ENCODE results near the gene PCTP. TPM values are rescaled to one million over a fixed set of nuclear protein-coding genes. Genes with fewer than 3 reads are reported as not detected.

Gene PCTP
- total RNA-seq (ENCODE audit: insufficient read depth, low replicate concordance): 7.7 TPM

GRCh38 chr17:55750750-55751657 lies at the start of gene PCTP:
Gene PCTP, plus strand, starts transcription at chr17:55751051. Its CDS starts 53 bp downstream, at chr17:55751104.
- peak; percentile 97 for DNase-seq (ENCODE audit: low spot score)

- no peak for DNase-seq (ENCODE audit: low spot score)
Measured at GRCh38 chr17:55702150-55702549, 48.7 kb upstream of the PCTP start.

DNA sequence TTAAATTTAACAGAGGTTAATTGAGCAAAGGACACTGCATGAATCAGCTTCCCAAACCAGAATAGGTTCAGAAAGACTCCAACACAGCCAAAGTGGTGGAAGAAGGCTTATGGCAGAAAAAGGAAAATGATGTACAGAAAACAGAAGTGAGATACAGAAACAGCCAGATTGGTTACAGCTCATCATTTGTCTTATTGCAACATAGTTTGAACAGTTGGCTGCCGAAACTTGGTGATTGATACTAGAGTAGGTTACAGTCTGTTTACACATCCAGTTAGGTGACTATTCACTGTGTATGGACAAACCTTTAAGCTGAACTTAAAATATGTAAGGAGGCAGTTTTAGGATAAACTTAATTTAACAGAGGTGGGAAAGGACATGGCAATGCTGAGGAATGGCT lies 46.5 kb upstream of the PCTP start:
- no peak for DNase-seq (ENCODE audit: low spot score)

DNA sequence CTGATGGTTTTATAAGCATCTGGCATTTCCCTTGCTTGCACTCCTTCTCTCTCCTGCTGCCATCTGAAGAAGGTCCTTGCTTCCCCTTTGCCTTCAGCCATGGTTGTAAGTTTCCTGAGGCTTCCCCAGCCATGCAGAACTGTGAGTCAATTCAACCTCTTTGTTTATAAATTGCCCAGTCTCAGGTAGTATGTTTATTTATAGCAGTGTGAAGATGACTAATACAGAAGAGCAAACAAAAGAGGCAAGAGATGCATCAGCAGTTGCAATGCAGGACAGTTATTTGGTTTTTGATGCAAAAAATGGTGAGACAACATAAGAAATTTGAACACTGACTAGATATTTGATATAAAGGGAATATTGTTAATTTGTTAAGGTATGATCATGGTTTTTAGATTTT lies 45.0 kb upstream of the PCTP start:
- no peak for DNase-seq (ENCODE audit: low spot score)

GRCh38 chr17:55706808-55707773 lies 43.8 kb upstream of the PCTP start:
- peak; percentile 92 for DNase-seq (ENCODE audit: low spot score)

GRCh38 chr17:55708175-55708974 lies 42.5 kb upstream of the PCTP start:
- DNase-seq (ENCODE audit: low spot score): peak; percentile 71

DNA sequence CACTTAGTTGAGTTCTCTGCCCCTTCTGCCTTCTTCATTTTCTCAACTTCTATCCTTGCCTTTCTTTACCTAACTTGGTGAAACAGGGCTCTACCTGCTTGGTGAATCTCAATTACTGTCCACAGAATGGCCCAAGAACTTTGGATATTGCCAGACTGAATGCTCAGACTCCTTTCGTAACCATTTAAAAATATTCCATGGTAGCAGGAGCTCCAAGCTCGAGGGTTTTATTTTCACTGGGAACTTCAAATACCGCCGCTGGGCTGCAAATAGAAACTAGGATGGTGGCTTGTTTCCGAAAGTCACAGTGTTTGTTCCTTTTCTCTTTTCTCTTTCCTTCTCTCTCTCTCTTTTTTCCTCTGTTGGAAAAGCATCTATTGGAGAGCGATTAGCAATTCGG lies 41.4 kb upstream of the PCTP start:
- DNase-seq (ENCODE audit: low spot score): no peak

DNA sequence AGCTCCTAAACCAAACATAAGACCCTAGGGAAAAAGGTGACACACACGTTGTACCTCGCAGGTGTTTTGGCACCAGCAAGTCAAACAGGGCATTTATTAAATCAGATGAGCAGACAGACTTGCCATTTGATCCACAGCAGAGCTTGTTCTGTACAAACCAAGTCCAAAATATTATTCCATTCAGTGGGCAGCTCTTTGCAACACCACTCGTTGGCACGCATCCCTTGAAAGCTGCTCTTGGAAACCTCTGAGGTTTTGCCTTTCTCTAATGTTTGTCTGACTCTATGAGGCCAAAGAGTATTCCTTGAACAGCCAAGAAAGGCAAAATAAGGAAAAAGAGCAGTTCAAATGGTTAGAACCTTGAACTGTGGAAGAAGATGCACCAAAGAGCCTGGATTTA lies 40.9 kb upstream of the PCTP start:
- DNase-seq (ENCODE audit: low spot score): no peak

- DNase-seq (ENCODE audit: low spot score): no peak
Measured at GRCh38 chr17:55710410-55710809, 40.4 kb upstream of the PCTP start.

DNA sequence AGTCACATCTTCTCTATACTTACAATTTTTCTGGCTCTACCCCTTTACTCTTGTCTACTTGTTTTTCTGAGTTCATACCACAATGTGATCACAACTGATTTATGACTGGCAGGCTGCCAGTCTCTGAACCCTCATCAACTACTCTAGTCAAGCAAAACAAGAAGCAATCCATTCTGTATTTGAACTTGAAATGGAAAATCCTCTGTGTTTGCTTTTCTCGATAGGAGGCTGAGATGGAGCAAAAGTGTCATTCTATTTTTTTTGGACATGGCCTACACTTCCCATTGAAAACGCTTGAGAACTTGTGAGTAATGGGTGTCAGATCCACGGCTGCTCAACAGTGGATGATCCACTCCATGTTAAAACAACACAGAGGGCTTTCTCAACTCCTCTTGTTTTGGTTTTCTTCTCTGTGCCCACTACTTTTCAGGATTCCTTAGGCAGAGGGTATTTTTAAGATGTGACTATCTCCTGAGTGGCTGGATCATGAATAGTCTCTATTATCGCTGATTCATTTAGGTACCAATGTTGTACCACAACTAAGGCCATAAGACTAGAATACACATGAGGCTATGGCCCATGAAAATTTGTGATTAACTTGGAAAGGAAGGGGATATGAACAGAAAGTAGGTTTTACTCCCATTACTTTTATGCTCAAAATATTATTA lies 39.9 kb upstream of the PCTP start:
- no peak for DNase-seq (ENCODE audit: low spot score)

DNA sequence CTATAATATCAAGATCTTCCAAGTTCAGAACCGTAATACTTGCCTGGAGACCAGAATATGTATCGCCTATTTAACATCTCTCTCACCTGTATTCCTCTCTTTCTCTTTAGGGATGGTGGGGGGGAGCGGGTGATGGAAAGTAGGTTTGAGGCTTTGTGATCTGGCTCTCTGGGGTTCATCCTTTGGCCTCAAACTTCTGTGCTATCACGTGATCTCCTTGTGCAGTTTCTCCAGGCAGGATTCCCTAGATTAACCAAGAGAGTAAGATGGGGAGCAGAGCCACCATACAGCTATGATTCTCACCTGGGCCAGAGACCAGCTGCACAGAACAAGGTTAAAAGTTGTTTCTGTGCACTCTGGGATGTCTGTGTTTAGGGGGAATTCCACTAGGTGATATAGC lies 33.4 kb upstream of the PCTP start:
- DNase-seq (ENCODE audit: low spot score): no peak

DNA sequence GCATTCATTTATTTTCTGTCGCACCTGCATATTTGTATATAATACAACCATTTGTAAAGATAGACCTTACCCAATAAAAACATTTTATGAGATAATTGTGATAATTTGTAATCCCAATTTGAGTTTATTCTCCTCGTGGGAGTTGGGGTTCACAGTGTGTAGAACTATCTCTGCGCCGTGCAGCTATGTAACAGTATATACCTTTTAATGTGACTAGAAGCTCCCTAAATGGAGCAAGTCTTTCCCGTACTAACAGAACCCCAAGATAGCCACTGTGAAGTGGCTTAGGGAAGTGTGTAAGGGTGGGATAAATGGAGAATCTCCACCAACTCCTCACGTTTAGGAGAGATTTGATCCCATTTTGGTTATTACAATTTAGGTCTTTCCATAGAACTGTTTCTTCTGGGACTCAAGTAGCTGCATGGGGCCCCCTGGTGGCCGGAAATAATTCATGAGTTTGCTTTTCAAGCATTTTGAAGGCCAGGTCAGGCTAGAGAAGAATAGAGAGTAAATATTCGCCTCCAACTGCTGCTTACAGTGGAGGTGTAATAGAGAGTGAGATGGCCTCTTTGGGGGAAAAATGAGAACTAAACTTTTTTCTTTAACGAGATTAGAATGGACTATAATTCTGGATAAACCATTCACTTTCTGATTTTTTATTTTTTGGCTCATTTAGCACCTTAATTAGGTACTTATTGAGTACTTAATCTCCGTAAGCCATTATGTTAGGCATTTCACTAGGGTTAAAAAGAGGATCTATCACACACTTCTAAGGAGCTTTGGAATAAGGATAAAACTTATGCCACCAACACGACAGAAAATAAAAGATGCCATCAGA lies 32.7 kb upstream of the PCTP start:
- peak; percentile 86 for DNase-seq (ENCODE audit: low spot score)

- DNase-seq (ENCODE audit: low spot score): peak; percentile 90
Measured at GRCh38 chr17:55720919-55721836, 29.7 kb upstream of the PCTP start.

GRCh38 chr17:55722016-55722736 lies 28.7 kb upstream of the PCTP start:
- DNase-seq (ENCODE audit: low spot score): peak; percentile 47

GRCh38 chr17:55722742-55723487 lies 27.9 kb upstream of the PCTP start, which contains the start of gene TMEM100:
Gene TMEM100, minus strand, starts transcription at chr17:55722864. Its CDS starts 1,794 bp downstream, at chr17:55721070.
- DNase-seq (ENCODE audit: low spot score): peak; percentile 92

DNA sequence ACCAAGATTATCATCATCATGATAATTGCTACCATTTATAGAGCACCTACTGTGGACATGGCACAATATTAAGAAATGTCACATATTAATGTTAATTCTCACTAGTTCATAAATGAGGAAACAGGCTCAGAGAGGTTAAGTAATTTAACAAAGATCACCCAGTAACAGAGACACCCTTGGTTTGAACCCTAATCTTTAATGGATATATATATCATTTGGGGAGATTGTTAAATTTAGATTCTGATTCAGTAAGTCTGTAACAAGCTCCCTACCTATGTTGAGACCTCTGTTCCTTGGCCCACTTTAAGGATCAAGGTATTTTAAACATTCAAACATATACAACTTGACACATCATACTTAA lies 27.4 kb upstream of the PCTP start:
- DNase-seq (ENCODE audit: low spot score): no peak

- DNase-seq (ENCODE audit: low spot score): peak; percentile 92
Measured at GRCh38 chr17:55726440-55726839, 24.4 kb upstream of the PCTP start.
